H1 (cell line): ENCODE measurements around the gene RWDD1. TPM values are rescaled to one million over a fixed set of nuclear protein-coding genes. Genes with fewer than 3 reads are reported as not detected.

Experiments used
- BACH1 ChIP-seq: IDR thresholded peaks from 2 replicates; pipeline ENCODE4 v1.6.1; 2012; ENCODE audit warnings: low read length, improper control_type of control experiment
- CHD1 ChIP-seq: IDR thresholded peaks from 2 replicates; pipeline ENCODE4 v1.6.1; 2012; ENCODE audit warnings: low read depth, low read length, improper control_type of control experiment
- CHD2 ChIP-seq: IDR thresholded peaks from 2 replicates; pipeline ENCODE4 v1.6.1; 2012; ENCODE audit warnings: low read length, improper control_type of control experiment
- CTBP2 ChIP-seq: IDR thresholded peaks from 2 replicates; pipeline ENCODE4 v1.7.0; 2011; ENCODE audit warnings: borderline replicate concordance, mild to moderate bottlenecking, moderate library complexity, mixed read lengths, low read length; ENCODE audit not compliant: insufficient read depth, insufficient read length
- SIRT6 ChIP-seq: IDR thresholded peaks from one replicate; pipeline ENCODE4 v1.7.1; 2012; ENCODE audit warnings: low read length, inconsistent platforms
- TAF1 ChIP-seq: IDR thresholded peaks from 2 replicates; pipeline ENCODE4 v1.6.1; 2011; ENCODE audit warnings: mild to moderate bottlenecking, low read depth, low read length
- ZNF274 ChIP-seq: IDR thresholded peaks from 2 replicates; pipeline ENCODE4 v1.7.0; 2012; ENCODE audit warnings: low read length, borderline replicate concordance; ENCODE audit errors: extremely low read depth
- polyA plus RNA-seq, 7 experiments: library from polyadenylated mRNA; depleted of rRNA in 3 of 7; stranded (reverse) in 5 of 7; unstranded in 2 of 7; fragments of >200 nt in 5 of 7; fragments of 200-250 nt in 2 of 7; gene quantifications; 1 replicate in 5 of 7; 2 replicates in 1 of 7; 4 replicates in 1 of 7; pipeline versions ENCODE4 v1.2.1 to v1.2.3, GENCODE V29; 2011 to 2013; ENCODE audit warnings: missing spikeins in 2 of 7, mixed read lengths in 2 of 7
- total RNA-seq: library from RNA; stranded (reverse); fragmentation: NEBNext Ultra II Directional; extraction: Animal tissue kit (Norgen Biotek cat#: 25700); gene quantifications from 2 replicates; pipeline ENCODE4 v1.2.1, GENCODE V29; 2021
- TF ChIP-seq, protein P1 (sequence below): fragments of 300-600 bp; sonication (generic); IDR thresholded peaks from 2 replicates; pipeline ENCODE4 v1.7.1; 2012; ENCODE audit warnings: low read length, moderate library complexity, mild to moderate bottlenecking, inconsistent platforms; ENCODE audit not compliant: insufficient replicate concordance
- TF ChIP-seq, protein P2 (sequence below): IDR thresholded peaks from 2 replicates; pipeline ENCODE4 v1.6.1; 2012; ENCODE audit warnings: inconsistent platforms
- TF ChIP-seq, protein P3 (sequence below): IDR thresholded peaks from 2 replicates; pipeline ENCODE4 v1.6.1; 2012; ENCODE audit warnings: low read length, inconsistent platforms

The RWDD1 gene
- total and polyA plus RNA-seq, 2 of the 8 experiments (the other 6 are each of a cell fraction or from before 2014, with no cell fraction given) = 19.5 to 35.2 TPM

DNA sequence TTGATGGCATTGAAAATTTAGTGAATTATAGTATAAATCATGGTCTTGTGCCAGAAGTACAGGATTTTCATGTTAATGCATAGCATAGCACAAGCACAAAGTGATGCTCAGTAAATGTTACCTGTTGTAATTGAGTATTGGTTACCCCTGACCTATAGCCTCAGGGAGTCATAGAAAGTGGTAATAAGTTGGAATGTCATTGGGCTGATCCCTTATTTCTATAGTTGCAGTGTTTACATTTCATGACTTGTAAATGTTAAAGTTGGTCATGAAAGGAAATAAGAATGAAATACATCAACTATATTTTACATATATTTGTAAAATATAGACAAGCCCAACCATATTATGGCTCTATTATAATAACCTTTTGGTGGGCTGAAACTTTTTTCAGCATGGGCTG, 7.0 kb downstream of the RWDD1 start (continued):
- TF ChIP-seq, protein P1, sequence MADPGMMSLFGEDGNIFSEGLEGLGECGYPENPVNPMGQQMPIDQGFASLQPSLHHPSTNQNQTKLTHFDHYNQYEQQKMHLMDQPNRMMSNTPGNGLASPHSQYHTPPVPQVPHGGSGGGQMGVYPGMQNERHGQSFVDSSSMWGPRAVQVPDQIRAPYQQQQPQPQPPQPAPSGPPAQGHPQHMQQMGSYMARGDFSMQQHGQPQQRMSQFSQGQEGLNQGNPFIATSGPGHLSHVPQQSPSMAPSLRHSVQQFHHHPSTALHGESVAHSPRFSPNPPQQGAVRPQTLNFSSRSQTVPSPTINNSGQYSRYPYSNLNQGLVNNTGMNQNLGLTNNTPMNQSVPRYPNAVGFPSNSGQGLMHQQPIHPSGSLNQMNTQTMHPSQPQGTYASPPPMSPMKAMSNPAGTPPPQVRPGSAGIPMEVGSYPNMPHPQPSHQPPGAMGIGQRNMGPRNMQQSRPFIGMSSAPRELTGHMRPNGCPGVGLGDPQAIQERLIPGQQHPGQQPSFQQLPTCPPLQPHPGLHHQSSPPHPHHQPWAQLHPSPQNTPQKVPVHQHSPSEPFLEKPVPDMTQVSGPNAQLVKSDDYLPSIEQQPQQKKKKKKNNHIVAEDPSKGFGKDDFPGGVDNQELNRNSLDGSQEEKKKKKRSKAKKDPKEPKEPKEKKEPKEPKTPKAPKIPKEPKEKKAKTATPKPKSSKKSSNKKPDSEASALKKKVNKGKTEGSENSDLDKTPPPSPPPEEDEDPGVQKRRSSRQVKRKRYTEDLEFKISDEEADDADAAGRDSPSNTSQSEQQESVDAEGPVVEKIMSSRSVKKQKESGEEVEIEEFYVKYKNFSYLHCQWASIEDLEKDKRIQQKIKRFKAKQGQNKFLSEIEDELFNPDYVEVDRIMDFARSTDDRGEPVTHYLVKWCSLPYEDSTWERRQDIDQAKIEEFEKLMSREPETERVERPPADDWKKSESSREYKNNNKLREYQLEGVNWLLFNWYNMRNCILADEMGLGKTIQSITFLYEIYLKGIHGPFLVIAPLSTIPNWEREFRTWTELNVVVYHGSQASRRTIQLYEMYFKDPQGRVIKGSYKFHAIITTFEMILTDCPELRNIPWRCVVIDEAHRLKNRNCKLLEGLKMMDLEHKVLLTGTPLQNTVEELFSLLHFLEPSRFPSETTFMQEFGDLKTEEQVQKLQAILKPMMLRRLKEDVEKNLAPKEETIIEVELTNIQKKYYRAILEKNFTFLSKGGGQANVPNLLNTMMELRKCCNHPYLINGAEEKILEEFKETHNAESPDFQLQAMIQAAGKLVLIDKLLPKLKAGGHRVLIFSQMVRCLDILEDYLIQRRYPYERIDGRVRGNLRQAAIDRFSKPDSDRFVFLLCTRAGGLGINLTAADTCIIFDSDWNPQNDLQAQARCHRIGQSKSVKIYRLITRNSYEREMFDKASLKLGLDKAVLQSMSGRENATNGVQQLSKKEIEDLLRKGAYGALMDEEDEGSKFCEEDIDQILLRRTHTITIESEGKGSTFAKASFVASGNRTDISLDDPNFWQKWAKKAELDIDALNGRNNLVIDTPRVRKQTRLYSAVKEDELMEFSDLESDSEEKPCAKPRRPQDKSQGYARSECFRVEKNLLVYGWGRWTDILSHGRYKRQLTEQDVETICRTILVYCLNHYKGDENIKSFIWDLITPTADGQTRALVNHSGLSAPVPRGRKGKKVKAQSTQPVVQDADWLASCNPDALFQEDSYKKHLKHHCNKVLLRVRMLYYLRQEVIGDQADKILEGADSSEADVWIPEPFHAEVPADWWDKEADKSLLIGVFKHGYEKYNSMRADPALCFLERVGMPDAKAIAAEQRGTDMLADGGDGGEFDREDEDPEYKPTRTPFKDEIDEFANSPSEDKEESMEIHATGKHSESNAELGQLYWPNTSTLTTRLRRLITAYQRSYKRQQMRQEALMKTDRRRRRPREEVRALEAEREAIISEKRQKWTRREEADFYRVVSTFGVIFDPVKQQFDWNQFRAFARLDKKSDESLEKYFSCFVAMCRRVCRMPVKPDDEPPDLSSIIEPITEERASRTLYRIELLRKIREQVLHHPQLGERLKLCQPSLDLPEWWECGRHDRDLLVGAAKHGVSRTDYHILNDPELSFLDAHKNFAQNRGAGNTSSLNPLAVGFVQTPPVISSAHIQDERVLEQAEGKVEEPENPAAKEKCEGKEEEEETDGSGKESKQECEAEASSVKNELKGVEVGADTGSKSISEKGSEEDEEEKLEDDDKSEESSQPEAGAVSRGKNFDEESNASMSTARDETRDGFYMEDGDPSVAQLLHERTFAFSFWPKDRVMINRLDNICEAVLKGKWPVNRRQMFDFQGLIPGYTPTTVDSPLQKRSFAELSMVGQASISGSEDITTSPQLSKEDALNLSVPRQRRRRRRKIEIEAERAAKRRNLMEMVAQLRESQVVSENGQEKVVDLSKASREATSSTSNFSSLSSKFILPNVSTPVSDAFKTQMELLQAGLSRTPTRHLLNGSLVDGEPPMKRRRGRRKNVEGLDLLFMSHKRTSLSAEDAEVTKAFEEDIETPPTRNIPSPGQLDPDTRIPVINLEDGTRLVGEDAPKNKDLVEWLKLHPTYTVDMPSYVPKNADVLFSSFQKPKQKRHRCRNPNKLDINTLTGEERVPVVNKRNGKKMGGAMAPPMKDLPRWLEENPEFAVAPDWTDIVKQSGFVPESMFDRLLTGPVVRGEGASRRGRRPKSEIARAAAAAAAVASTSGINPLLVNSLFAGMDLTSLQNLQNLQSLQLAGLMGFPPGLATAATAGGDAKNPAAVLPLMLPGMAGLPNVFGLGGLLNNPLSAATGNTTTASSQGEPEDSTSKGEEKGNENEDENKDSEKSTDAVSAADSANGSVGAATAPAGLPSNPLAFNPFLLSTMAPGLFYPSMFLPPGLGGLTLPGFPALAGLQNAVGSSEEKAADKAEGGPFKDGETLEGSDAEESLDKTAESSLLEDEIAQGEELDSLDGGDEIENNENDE = no peak
- no peak for TF ChIP-seq TAF1
- TF ChIP-seq ZNF274 = no peak
- no peak for TF ChIP-seq BACH1
- TF ChIP-seq CHD2 = no peak
- TF ChIP-seq, protein P2, sequence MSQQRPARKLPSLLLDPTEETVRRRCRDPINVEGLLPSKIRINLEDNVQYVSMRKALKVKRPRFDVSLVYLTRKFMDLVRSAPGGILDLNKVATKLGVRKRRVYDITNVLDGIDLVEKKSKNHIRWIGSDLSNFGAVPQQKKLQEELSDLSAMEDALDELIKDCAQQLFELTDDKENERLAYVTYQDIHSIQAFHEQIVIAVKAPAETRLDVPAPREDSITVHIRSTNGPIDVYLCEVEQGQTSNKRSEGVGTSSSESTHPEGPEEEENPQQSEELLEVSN = no peak
- TF ChIP-seq SIRT6 = no peak
- TF ChIP-seq CHD1 = no peak
- TF ChIP-seq CTBP2 = no peak
- TF ChIP-seq, protein P3, sequence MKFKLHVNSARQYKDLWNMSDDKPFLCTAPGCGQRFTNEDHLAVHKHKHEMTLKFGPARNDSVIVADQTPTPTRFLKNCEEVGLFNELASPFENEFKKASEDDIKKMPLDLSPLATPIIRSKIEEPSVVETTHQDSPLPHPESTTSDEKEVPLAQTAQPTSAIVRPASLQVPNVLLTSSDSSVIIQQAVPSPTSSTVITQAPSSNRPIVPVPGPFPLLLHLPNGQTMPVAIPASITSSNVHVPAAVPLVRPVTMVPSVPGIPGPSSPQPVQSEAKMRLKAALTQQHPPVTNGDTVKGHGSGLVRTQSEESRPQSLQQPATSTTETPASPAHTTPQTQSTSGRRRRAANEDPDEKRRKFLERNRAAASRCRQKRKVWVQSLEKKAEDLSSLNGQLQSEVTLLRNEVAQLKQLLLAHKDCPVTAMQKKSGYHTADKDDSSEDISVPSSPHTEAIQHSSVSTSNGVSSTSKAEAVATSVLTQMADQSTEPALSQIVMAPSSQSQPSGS = no peak
